Subcutaneous adipose tissue (tissue), 4 donors: ENCODE measurements around the gene MYH10. TPM values are rescaled to one million over a fixed set of nuclear protein-coding genes. Genes with fewer than 3 reads are reported as not detected.

Experiments used
- small RNA-seq: library from RNA; depleted of rRNA; stranded (forward); fragments of <200 nt; gene quantifications from one replicate; pipeline ENCODE3, GENCODE V24; 2016
- total RNA-seq, 4 donors: library from RNA; depleted of rRNA; stranded (reverse); fragments of >200 nt; gene quantifications; one replicate each; pipeline ENCODE4 v1.1.0, GENCODE V29; 2016
- TF ChIP-seq, protein P1 (sequence below): fragments of 450-650 bp; IDR thresholded peaks from one replicate; pipeline ENCODE4 v1.5.1; 2016; ENCODE audit warnings: low read depth, mild to moderate bottlenecking, control low read depth, antibody characterized with exemption, moderate library complexity

The MYH10 gene
- total RNA-seq, 4 donors from 2014 or later: 39.8 to 70.6 (median 47.9) TPM

DNA sequence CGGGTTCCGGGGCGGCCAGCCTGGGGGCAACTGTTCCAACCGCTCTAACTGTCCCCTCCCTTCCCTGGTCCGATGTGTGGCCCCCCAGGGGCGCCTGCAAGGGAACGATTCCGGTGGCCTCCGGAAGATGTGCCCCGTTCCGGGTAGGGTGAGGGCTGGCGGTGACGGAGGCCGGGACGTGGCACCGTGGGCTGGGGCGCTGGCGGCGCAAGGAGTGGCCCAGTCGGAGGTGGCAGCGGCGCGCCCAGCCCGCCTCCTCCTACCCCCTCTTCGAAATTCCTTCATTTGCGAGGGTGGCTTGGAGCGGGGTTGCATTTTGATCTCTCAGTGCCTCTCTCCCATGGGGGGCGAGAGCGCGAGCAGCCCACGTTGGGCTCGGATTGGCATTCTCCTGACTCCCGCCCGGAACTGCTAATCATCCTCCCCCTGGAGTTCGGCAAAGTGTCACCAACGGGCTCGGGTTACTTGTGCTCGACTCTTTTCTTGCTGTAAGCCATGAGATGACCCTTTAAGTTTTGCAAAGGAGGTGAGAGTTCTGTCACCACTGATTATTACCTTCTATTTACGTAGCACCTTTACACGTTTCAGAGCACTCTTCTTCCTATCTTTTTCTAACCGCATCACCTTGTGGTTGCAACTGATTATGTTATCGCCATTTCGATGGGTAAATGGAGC, 194.2 kb downstream of the MYH10 start:
- TF ChIP-seq, protein P1, sequence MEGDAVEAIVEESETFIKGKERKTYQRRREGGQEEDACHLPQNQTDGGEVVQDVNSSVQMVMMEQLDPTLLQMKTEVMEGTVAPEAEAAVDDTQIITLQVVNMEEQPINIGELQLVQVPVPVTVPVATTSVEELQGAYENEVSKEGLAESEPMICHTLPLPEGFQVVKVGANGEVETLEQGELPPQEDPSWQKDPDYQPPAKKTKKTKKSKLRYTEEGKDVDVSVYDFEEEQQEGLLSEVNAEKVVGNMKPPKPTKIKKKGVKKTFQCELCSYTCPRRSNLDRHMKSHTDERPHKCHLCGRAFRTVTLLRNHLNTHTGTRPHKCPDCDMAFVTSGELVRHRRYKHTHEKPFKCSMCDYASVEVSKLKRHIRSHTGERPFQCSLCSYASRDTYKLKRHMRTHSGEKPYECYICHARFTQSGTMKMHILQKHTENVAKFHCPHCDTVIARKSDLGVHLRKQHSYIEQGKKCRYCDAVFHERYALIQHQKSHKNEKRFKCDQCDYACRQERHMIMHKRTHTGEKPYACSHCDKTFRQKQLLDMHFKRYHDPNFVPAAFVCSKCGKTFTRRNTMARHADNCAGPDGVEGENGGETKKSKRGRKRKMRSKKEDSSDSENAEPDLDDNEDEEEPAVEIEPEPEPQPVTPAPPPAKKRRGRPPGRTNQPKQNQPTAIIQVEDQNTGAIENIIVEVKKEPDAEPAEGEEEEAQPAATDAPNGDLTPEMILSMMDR: no peak

DNA sequence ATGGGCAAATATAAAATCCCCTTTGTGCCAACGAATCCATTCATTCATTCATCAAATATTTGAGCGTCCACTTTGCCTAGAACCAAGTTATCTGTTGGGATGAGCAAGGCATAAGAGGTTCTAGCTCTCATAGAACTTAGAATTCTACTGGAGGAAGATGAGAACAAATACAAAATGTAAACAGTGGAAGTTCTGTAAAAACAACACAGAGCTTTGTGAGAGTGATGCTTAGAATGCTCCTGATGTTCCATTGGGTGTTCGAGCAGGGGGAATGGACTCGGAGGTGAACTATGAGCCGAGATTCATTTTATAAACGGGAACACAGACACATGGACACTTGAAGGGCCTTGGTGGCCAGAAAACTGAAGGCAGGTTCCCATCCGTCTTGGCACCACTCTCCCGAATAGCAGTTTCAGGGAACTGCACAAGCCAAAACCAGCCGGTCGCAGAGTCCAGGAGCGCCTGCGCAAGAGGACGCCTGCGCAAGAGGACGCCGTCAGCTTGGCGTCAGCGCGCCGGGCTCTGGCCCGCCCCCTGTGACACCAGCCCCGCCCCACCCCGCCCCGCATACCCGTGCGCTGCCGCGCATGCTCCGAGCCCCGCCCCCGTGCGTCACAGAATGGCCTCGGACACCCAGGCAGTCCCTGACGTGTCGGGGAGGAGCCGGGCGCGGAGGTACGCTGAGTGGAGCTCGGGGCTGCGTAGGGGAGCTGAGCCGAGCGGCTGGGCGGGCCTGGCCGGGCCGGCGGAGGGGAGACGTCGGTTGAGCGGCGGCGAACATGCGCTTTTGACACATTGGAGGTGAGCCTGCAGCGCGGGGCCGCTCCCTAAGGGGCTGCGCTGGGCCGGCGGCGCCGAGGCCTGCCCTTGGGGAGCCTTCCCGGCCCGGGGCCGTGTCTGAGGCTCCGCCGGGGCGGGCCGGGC, 195.0 kb downstream of the MYH10 start, which contains the start of gene NDEL1:
NDEL1 (plus strand) TSS at position 640 of the 924 bp plus-strand sequence. CDS start 8,388 bp downstream, outside the sequence.
- TF ChIP-seq, protein P1: no peak

DNA sequence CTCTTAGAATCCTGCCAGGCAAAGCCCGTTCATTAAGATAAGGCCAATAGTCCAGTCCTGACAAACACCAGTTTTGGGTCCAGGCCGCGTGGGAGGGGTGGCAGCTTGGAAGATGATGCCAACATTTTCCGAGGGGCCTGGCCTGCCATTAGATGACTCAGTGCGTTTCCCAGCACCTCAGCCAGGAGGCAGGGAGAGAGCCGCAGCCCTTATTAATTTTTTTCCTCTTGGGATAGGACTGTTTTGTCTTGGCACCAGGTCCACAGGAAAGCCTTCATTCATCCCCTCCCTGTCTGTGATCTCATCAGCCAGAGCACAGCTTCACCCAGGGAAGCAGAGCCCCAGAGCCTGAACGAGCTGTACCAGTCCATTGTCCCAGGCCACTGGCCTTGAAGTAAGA, 199.6 kb downstream of the MYH10 start:
- TF ChIP-seq, protein P1: no peak

DNA sequence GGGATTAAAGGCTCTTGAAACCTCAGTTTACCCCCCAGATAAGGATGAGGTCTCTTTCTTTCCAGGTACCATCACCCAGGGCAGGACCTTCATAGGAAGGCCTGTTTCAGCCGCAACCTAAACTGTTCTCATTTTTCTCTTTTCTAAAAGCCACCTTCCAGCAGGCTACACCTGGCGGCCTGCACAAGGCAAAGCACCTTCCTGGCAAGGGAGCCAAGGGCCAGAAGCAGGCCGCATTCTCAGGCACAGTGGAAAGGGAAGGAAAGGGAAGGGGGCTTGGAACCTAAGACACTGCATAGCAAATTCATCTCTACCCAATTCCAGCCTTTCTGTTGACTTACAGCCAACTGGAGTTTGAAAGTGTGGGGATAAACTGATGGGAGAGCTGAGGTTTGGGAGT, 203.7 kb downstream of the MYH10 start:
- TF ChIP-seq, protein P1: no peak

DNA sequence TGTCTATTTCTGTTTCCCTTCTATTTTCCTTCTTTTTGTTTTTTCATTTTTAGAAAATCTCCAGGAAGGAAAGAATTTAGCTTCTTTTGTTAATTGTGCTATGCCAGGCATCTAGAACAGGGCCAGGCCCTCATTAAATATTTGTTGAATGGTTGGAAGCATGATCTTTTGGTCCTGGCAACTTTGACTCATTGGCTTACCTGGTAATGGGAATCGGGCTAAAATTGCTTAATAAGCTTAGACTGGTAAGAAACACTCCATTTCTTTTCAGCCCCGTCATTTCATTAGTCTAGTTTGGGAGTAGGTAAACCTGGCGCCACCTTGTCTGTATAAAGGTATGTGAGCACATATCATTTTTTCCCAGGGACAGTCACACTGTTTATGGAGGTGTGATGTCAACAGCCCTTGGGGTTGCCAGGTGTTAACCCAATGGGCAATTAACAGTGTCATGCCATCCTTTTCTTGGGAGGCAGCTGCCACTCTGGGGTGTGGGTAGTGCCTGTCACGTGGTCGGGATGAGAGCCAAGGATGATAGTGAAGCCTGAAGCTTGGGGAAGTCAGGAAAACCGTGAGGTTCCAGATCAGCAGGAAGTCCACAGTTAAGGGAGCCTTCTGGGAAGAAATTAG, 204.3 kb downstream of the MYH10 start:
- TF ChIP-seq, protein P1: no peak

Small RNA genes within 50 kb of the gene (small RNA-seq; reads per million reads assigned to genes)
- gene RNU7-43P: not detected

Other genes with a start within 250 kb of the MYH10 start
- gene RPL26, start 247.5 kb downstream of the MYH10 start, total RNA-seq: 1,000 to 10,000 TPM; 2,871 to 4,677 (median 3,762) TPM
- not detected for gene RNF222, start 232.9 kb downstream of the MYH10 start, total RNA-seq
- 10 to 100 TPM; 58.3 to 80.4 (median 67.3) TPM for gene NDEL1, start 194.8 kb downstream of the MYH10 start, total RNA-seq
- not detected for gene CCDC42, start 114.1 kb upstream of the MYH10 start, total RNA-seq
- not detected for gene SPDYE4, start 127.8 kb upstream of the MYH10 start, total RNA-seq
- gene MFSD6L, start 168.6 kb upstream of the MYH10 start, total RNA-seq: under 1 TPM in 2 of 4 donors, not detected in 2; 0.17 to 0.22 TPM
- 1 to 10 TPM; 2.0 to 3.7 (median 2.4) TPM for gene PIK3R6, start 236.9 kb upstream of the MYH10 start, total RNA-seq